MM.1S (cell line): ENCODE results near the gene ZBED2.
A peak's percentile ranks its signal among the peaks of the same experiment; 100 is the strongest.

Experiments
- DNase-seq: peaks from one replicate; pipeline ENCODE4 v3.0.0-alpha.2; 2015
- H2AFZ ChIP-seq: fragments of 300-600 bp; sonication (generic); 2 replicates; pipeline ENCODE4 v1.6.0; 2016; ENCODE audit warnings: antibody characterized with exemption, low read length
- H3F3A ChIP-seq: fragments of 300-600 bp; sonication (generic); 2 replicates; pipeline ENCODE4 v1.6.1; 2016; ENCODE audit warnings: mild to moderate bottlenecking, antibody characterized with exemption, low read length, moderate library complexity, mixed read lengths; ENCODE audit not compliant: insufficient read depth
- H3K27ac ChIP-seq: fragments of 300-600 bp; sonication (generic); 2 replicates; pipeline ENCODE4 v1.5.1; 2016; ENCODE audit warnings: mild to moderate bottlenecking, low read length
- H3K27me3 ChIP-seq: fragments of 300-600 bp; sonication (generic); replicated peaks from 2 replicates; pipeline ENCODE4 v1.6.0; 2016; ENCODE audit warnings: low read length; ENCODE audit not compliant: insufficient read depth
- H3K36me3 ChIP-seq: fragments of 300-600 bp; sonication (generic); replicated peaks from 2 replicates; pipeline ENCODE4 v1.6.1; 2016; ENCODE audit warnings: mild to moderate bottlenecking, low read length, mixed read lengths; ENCODE audit not compliant: insufficient read depth
- H3K4me1 ChIP-seq: fragments of 300-600 bp; sonication (generic); 2 replicates; pipeline ENCODE4 v1.6.1; 2016; ENCODE audit warnings: low read length, mixed read lengths
- H3K4me2 ChIP-seq: fragments of 300-600 bp; sonication (generic); 2 replicates; pipeline ENCODE4 v1.6.0; 2016; ENCODE audit warnings: low read depth, low read length
- H3K4me3 ChIP-seq: fragments of 300-600 bp; sonication (generic); 2 replicates; pipeline ENCODE4 v1.5.1; 2016; ENCODE audit warnings: low read length, mixed read lengths
- H3K79me2 ChIP-seq: fragments of 300-600 bp; sonication (generic); 2 replicates; pipeline ENCODE4 v1.6.1; 2016; ENCODE audit warnings: mixed run types, low read length, mixed read lengths
- H3K9ac ChIP-seq: fragments of 300-600 bp; sonication (generic); 2 replicates; pipeline ENCODE4 v1.6.1; 2016; ENCODE audit warnings: low read length, mixed read lengths
- H3K9me2 ChIP-seq: fragments of 300-600 bp; sonication (generic); replicated peaks from 2 replicates; pipeline ENCODE4 v1.6.1; 2016; ENCODE audit warnings: mild to moderate bottlenecking, low read length, mixed read lengths; ENCODE audit not compliant: insufficient read depth
- H3K9me3 ChIP-seq: fragments of 300-600 bp; sonication (generic); replicated peaks from 2 replicates; pipeline ENCODE4 v1.6.1; 2016; ENCODE audit warnings: mild to moderate bottlenecking, low read length, mixed read lengths; ENCODE audit not compliant: insufficient read depth
- H4K20me1 ChIP-seq: fragments of 300-600 bp; sonication (generic); 2 replicates; pipeline ENCODE4 v1.6.1; 2016; ENCODE audit warnings: mild to moderate bottlenecking, low read length, moderate library complexity, mixed read lengths; ENCODE audit not compliant: insufficient read depth
- CTCF ChIP-seq: fragments of 300-600 bp; sonication (generic); IDR thresholded peaks from 2 replicates; pipeline ENCODE4 v1.5.1; 2016; ENCODE audit warnings: antibody characterized with exemption, low read length, mixed read lengths
- EZH2 ChIP-seq: fragments of 300-600 bp; sonication (generic); optimal IDR thresholded peaks from 2 replicates; pipeline ENCODE3; 2017; ENCODE audit warnings: low read depth, mild to moderate bottlenecking, antibody characterized with exemption, low read length, mixed read lengths
- EZH2phosphoT487 ChIP-seq: fragments of 300-600 bp; sonication (generic); IDR thresholded peaks from 2 replicates; pipeline ENCODE4 v1.6.1; 2018; ENCODE audit warnings: antibody characterized with exemption, low read length

ZBED2 gene

GRCh38 chr3:111615880-111616279 lies 20.7 kb upstream of the ZBED2 start:
- Histone ChIP-seq H3F3A (no peaks in the 10 kb centered on the region), H3K36me3 (no peaks in the 10 kb centered on the region), H3K27me3 (no peaks in the 10 kb centered on the region), H3K4me3 (no peak overlapping the region), H3K9ac (no peak overlapping the region), H4K20me1 (no peaks in the 10 kb centered on the region), H3K4me1 (peaks cover 2% of the 10 kb centered on the region), H3K79me2 (no peaks in the 10 kb centered on the region), H3K9me3 (no peaks in the 10 kb centered on the region), H3K27ac (no peak overlapping the region), H2AFZ (no peak overlapping the region), H3K9me2 (no peaks in the 10 kb centered on the region), H3K4me2 (no peak overlapping the region)
- DNase-seq: no peak
- TF ChIP-seq EZH2 (no peak), CTCF (no peak), EZH2phosphoT487 (no peak)

GRCh38 chr3:111613294-111613693 lies 18.1 kb upstream of the ZBED2 start:
- Histone ChIP-seq H3K79me2 (no peaks in the 10 kb centered on the region), H3K9me2 (no peaks in the 10 kb centered on the region), H3F3A (no peaks in the 10 kb centered on the region), H3K4me1 (peaks cover 14% of the 10 kb centered on the region), H3K36me3 (no peaks in the 10 kb centered on the region), H3K9me3 (no peaks in the 10 kb centered on the region), H3K4me2 (no peak overlapping the region), H3K4me3 (no peak overlapping the region), H3K27ac (no peak overlapping the region), H3K27me3 (no peaks in the 10 kb centered on the region), H3K9ac (no peak overlapping the region), H2AFZ (no peak overlapping the region), H4K20me1 (no peaks in the 10 kb centered on the region)
- TF ChIP-seq EZH2 (no peak), CTCF (no peak), EZH2phosphoT487 (no peak)
- no peak for DNase-seq

- Histone ChIP-seq H3K27ac (no peak overlapping the region; the same call in 1 of the 2 replicates), H3K9ac (no peak overlapping the region), H3F3A (no peaks in the 10 kb centered on the region), H3K9me2 (no peaks in the 10 kb centered on the region), H3K27me3 (no peaks in the 10 kb centered on the region), H3K4me3 (no peak overlapping the region), H3K79me2 (no peaks in the 10 kb centered on the region), H3K4me2 (peak overlapping the region; percentile 23; the same call in 1 of the 2 replicates), H2AFZ (no peak overlapping the region), H4K20me1 (no peaks in the 10 kb centered on the region), H3K36me3 (no peaks in the 10 kb centered on the region), H3K4me1 (peaks cover 14% of the 10 kb centered on the region), H3K9me3 (no peaks in the 10 kb centered on the region)
- TF ChIP-seq CTCF: no peak
- no peak for TF ChIP-seq EZH2
- no peak for TF ChIP-seq EZH2phosphoT487
- no peak for DNase-seq
These were observed 15.5 kb upstream of the ZBED2 start for GRCh38 chr3:111610612-111611054.
